ENCODE measurements around the gene CCDC171.

Gene CCDC171

DNA sequence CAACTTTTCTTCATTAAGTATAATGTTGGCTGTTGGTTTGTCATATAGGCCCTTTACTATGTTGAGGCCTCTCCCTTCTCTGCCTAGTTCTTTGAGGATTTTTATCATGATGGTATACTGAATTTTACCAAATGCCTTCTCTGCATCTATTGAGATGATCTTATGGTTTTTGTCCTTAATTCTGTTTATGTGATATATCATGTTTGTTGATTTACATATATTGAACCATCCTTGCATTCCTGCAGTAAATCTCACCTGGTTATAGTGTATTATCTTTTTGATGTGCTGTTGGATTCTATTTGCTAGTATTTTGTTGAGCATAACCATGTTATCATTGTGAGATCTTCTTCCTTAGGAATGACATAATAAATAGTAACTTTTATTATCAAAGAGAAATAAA is 362.9 kb downstream of the CCDC171 start:
- Mint-ChIP-seq H3K27me3 (no peaks in the 10 kb centered on the region), H3K36me3 (no peaks in the 10 kb centered on the region), H3K4me3 (no peak overlapping the region), H3K4me1 (no peaks in the 10 kb centered on the region), H3K9me3 (peaks cover 16% of the 10 kb centered on the region), H3K27ac (no peak overlapping the region)
- no peak for ATAC-seq

GRCh38 chr9:15927161-15927560 is 374.3 kb downstream of the CCDC171 start:
- no peaks in the 10 kb centered on the region for H3K36me3 Mint-ChIP-seq
- H3K27me3 Mint-ChIP-seq = no peaks in the 10 kb centered on the region
- H3K9me3 Mint-ChIP-seq = no peaks in the 10 kb centered on the region
- ATAC-seq = no peak
- H3K4me3 Mint-ChIP-seq = no peak overlapping the region
- no peak overlapping the region for H3K27ac Mint-ChIP-seq
- no peaks in the 10 kb centered on the region for H3K4me1 Mint-ChIP-seq

GRCh38 chr9:15935661-15936305 is 382.9 kb downstream of the CCDC171 start:
- Mint-ChIP-seq H3K27me3 (no peaks in the 10 kb centered on the region), H3K4me1 (no peaks in the 10 kb centered on the region)

GRCh38 chr9:15936306-15936921 is 383.6 kb downstream of the CCDC171 start:
- no peak for ATAC-seq
- H3K27ac Mint-ChIP-seq = no peak overlapping the region
- H3K9me3 Mint-ChIP-seq = no peaks in the 10 kb centered on the region
- no peak overlapping the region for H3K4me3 Mint-ChIP-seq
- H3K36me3 Mint-ChIP-seq = no peaks in the 10 kb centered on the region
- no peaks in the 10 kb centered on the region for H3K4me1 Mint-ChIP-seq
- no peaks in the 10 kb centered on the region for H3K27me3 Mint-ChIP-seq

More at GRCh38 chr9:15935661-15936305, 382.9 kb downstream of the CCDC171 start:
- Mint-ChIP-seq H3K9me3 (no peaks in the 10 kb centered on the region), H3K27ac (no peak overlapping the region), H3K36me3 (no peaks in the 10 kb centered on the region), H3K4me3 (no peak overlapping the region)
- no peak for ATAC-seq

DNA sequence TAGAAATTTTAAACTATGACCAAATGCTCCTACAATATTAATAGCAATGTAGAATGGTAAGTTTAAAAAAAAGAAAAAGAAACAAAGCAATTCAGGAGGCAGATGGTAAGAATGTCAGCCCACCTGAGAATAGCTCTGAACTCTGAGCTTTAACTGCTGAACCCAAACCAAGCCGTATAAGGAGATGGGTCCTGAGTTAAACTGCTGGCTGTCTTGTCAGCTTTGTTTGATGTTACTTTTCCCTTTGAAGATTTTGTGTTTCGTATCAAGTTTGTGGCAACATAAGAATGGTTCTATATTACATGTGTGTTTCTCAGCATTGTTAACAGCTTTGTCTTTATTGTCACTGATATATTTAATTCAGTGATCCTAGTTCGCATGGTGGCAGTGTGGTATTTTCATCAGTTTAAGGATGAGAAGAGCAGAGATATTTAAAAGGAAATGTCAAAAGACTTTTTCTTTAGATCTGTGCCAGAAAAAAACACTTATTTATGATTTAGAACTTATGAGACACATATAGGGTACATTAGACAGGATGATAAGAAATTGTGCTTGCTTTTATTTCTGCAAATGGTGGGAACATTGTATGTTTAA is 390.1 kb downstream of the CCDC171 start:
- Mint-ChIP-seq H3K9me3 (no peaks in the 10 kb centered on the region), H3K4me1 (no peaks in the 10 kb centered on the region), H3K27me3 (no peaks in the 10 kb centered on the region), H3K36me3 (no peaks in the 10 kb centered on the region), H3K27ac (no peak overlapping the region), H3K4me3 (no peak overlapping the region)
- no peak for ATAC-seq

- ATAC-seq = no peak
- Mint-ChIP-seq H3K27me3 (no peaks in the 10 kb centered on the region), H3K27ac (no peak overlapping the region), H3K4me1 (no peaks in the 10 kb centered on the region), H3K4me3 (no peak overlapping the region), H3K36me3 (no peaks in the 10 kb centered on the region), H3K9me3 (no peaks in the 10 kb centered on the region)
Observed at GRCh38 chr9:15944341-15944740, 391.5 kb downstream of the CCDC171 start.

DNA sequence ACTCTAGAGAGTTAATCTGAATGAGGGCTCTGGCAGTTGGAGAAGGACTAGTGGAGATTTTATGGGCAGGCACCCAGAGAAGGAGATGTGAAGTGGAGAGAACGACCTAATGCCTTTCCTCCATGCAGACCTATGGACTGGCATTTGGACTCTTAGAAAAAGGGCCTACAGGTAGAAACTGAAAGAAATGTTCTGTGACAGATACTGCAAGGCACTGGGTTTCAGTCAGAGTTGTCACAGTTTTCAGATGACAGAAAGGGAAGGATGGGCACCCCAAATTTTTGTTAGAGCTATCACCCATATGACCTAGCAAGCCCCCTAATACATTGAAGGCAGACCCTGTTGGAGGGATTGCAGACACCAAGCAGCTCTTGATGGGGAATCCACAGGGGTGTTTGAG is 406.8 kb downstream of the CCDC171 start:
- no peak for ATAC-seq
- Mint-ChIP-seq H3K4me3 (no peak overlapping the region), H3K27ac (no peak overlapping the region)

GRCh38 chr9:15961217-15961616 is 408.4 kb downstream of the CCDC171 start:
- H3K27ac Mint-ChIP-seq = no peak overlapping the region
- no peak for ATAC-seq
- no peaks in the 10 kb centered on the region for H3K27me3 Mint-ChIP-seq
- H3K4me1 Mint-ChIP-seq = no peaks in the 10 kb centered on the region
- no peaks in the 10 kb centered on the region for H3K36me3 Mint-ChIP-seq
- H3K9me3 Mint-ChIP-seq = no peaks in the 10 kb centered on the region
- H3K4me3 Mint-ChIP-seq = no peak overlapping the region

More for the DNA sequence above, 406.8 kb downstream of the CCDC171 start:
- Mint-ChIP-seq H3K4me1 (no peaks in the 10 kb centered on the region), H3K36me3 (no peaks in the 10 kb centered on the region), H3K27me3 (no peaks in the 10 kb centered on the region), H3K9me3 (peaks cover 5% of the 10 kb centered on the region)

GRCh38 chr9:15965246-15965745 is 412.5 kb downstream of the CCDC171 start:
- ATAC-seq = no peak
- Mint-ChIP-seq H3K27ac (no peak overlapping the region), H3K36me3 (no peaks in the 10 kb centered on the region), H3K9me3 (no peaks in the 10 kb centered on the region), H3K4me1 (no peaks in the 10 kb centered on the region), H3K4me3 (no peak overlapping the region), H3K27me3 (no peaks in the 10 kb centered on the region)

DNA sequence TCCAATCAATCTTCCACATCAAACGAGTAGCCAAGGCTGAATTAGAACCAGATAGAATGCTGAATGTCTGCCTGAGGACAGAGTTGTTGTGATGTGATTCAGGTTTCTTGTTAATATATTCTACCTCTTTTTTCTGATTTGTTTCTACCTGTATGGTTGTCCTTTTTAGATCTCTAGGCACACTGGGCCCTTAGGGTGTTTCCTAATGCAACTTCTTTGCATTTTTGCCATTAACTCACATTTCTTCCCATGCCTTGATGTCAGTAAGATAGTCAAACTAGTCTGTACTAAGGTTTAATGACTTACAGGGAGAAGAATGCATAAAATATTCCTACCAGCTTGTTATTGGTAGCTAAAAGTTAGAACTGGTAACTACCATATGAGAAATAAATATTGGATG is 413.6 kb downstream of the CCDC171 start:
- Mint-ChIP-seq H3K4me3 (no peak overlapping the region), H3K36me3 (no peaks in the 10 kb centered on the region), H3K4me1 (no peaks in the 10 kb centered on the region), H3K9me3 (no peaks in the 10 kb centered on the region), H3K27me3 (no peaks in the 10 kb centered on the region), H3K27ac (no peak overlapping the region)
- no peak for ATAC-seq

- H3K36me3 Mint-ChIP-seq = no peaks in the 10 kb centered on the region
- H3K27me3 Mint-ChIP-seq = no peaks in the 10 kb centered on the region
- H3K4me3 Mint-ChIP-seq = no peak overlapping the region
- no peak overlapping the region for H3K27ac Mint-ChIP-seq
- no peaks in the 10 kb centered on the region for H3K9me3 Mint-ChIP-seq
- H3K4me1 Mint-ChIP-seq = no peaks in the 10 kb centered on the region
- ATAC-seq = no peak
Observed at GRCh38 chr9:15967068-15967467, 414.2 kb downstream of the CCDC171 start.

- ATAC-seq = no peak
- no peaks in the 10 kb centered on the region for H3K27me3 Mint-ChIP-seq
- no peaks in the 10 kb centered on the region for H3K36me3 Mint-ChIP-seq
- no peak overlapping the region for H3K4me3 Mint-ChIP-seq
- no peaks in the 10 kb centered on the region for H3K9me3 Mint-ChIP-seq
- no peaks in the 10 kb centered on the region for H3K4me1 Mint-ChIP-seq
- no peak overlapping the region for H3K27ac Mint-ChIP-seq
Observed at GRCh38 chr9:15972760-15973159, 419.9 kb downstream of the CCDC171 start.

DNA sequence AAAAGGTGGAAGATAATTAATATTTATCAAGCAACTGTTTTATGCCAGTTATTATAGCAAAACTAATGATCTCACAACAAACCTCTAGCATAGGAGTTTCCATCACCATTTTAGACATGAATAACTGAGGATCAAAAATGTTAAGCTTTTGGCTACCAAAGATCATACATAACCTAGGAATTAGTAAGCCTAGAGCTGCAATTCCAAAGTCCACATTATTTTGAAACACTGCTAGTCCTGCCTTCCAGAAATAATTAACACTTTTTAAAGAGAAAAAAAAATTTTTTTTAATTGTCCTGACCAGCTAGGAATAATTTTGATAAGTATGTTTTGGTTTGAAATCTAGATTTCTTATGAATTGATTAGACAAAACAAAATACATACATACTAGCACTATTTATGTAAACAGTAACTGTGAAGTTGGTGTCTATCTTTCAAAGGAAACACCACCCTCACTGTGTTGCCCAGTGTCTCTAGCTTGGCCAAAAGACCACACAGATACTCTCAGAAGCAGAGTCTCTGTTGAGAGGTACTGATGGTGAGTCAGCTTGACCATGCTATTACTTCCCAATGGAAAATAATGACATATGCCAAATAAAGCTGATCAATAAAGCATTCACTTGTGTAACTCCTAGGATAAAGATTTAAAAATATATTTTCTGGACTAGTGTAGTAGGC is 422.4 kb downstream of the CCDC171 start:
- Mint-ChIP-seq H3K4me3 (no peak overlapping the region), H3K27ac (no peak overlapping the region), H3K4me1 (no peaks in the 10 kb centered on the region), H3K36me3 (no peaks in the 10 kb centered on the region), H3K27me3 (no peaks in the 10 kb centered on the region), H3K9me3 (no peaks in the 10 kb centered on the region)
- no peak for ATAC-seq

GRCh38 chr9:15977438-15977837 is 424.6 kb downstream of the CCDC171 start:
- no peak overlapping the region for H3K4me3 Mint-ChIP-seq
- ATAC-seq = no peak
- H3K27me3 Mint-ChIP-seq = no peaks in the 10 kb centered on the region
- H3K9me3 Mint-ChIP-seq = no peaks in the 10 kb centered on the region
- no peaks in the 10 kb centered on the region for H3K36me3 Mint-ChIP-seq
- no peak overlapping the region for H3K27ac Mint-ChIP-seq
- H3K4me1 Mint-ChIP-seq = no peaks in the 10 kb centered on the region

DNA sequence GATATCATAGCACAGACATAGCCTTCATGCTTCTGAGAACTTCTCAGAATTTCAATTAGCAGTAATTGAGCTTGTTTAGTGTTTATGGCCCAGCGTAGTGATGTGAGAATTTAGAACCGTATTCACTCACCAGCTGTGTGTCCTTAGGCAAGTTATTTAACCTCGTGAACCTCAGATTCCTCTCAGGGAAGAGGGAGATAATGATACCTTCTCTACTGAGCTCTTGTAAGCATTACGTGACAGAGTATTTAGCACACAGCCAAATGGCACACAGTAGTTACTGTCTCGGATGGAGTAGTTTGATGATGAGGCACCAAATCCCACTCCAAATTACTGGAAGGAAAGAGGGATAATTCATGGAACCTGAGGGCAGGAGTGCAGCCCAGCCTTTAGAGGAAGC is 429.3 kb downstream of the CCDC171 start:
- no peaks in the 10 kb centered on the region for H3K36me3 Mint-ChIP-seq
- H3K27me3 Mint-ChIP-seq = no peaks in the 10 kb centered on the region
- no peak overlapping the region for H3K4me3 Mint-ChIP-seq
- no peak overlapping the region for H3K27ac Mint-ChIP-seq
- ATAC-seq = no peak
- peaks cover 1% of the 10 kb centered on the region for H3K9me3 Mint-ChIP-seq
- no peaks in the 10 kb centered on the region for H3K4me1 Mint-ChIP-seq
